Measurements from ENCODE around the gene ZC3H4. TPM values are rescaled to one million over a fixed set of nuclear protein-coding genes. Genes with fewer than 3 reads are reported as not detected.
A peak's percentile ranks its signal among the peaks of the same experiment; 100 is the strongest.

ZC3H4 gene
- 10 to 100 TPM in 4 of 6 experiments, 1 to 10 TPM in 2; 8.3 to 19.1 (median 15.1) TPM for total RNA-seq
- long read RNA-seq, partial matches to known transcripts = 0 of 1 reads
- long read RNA-seq, other reads (novel, unspliced or antisense) = 1 of 1 reads

GRCh38 chr19:47112997-47113849 is at the start of gene ZC3H4:
Gene ZC3H4, minus strand, starts transcription at chr19:47113776. Its CDS starts 1,192 bp downstream, at chr19:47112584.
- Histone ChIP-seq H3K27ac (peak within 1 kb of the TSS; percentile 100), H3K27me3 (no peaks in the 10 kb centered on the region), H3K4me1 (peaks cover 0 to 22% (median 2%) of the 10 kb centered on the region in 4 donors), H3K4me3 (peak within 1 kb of the TSS; percentile 86 to 95 (median 90)), H3K9me3 (no peaks in the 10 kb centered on the region), H3K36me3 (no peaks in the 10 kb centered on the region)
- WGBS (ENCODE audit: insufficient coverage, low coverage, low lambda C conversion rate, missing lambda C conversion rate) = under 1% methylated on average over 47 of the region's 59 CpGs
- DNase-seq = peak; percentile 99
- TF ChIP-seq CTCF (IDR thresholded peaks at IDR 0.05) (no peak), POLR2A (IDR thresholded peaks at IDR 0.05) (peak; percentile 89)
- peak; percentile 90 to 95 (median 91) for ATAC-seq
- intact Hi-C loops (cut with DNase I) = no loop called here

GRCh38 chr19:47161876-47162489 is 48.4 kb upstream of the ZC3H4 start:
- Histone ChIP-seq H3K4me3 (no peak overlapping the region), H3K36me3 (peaks cover 0 to 3% (median under 1%) of the 10 kb centered on the region in 4 donors), H3K27me3 (no peaks in the 10 kb centered on the region), H3K27ac (no peak overlapping the region), H3K9me3 (no peaks in the 10 kb centered on the region), H3K4me1 (peaks cover 0 to 6% (median 2%) of the 10 kb centered on the region in 4 donors)
- TF ChIP-seq CTCF (IDR thresholded peaks at IDR 0.05) = no peak
- TF ChIP-seq POLR2A (IDR thresholded peaks at IDR 0.05) = no peak
- intact Hi-C loops (cut with DNase I) = no loop called here
- no peak for ATAC-seq
- DNase-seq = no peak
- WGBS (ENCODE audit: insufficient coverage, low coverage, low lambda C conversion rate, missing lambda C conversion rate) = 70% methylated on average over 3 of the region's 3 CpGs

- H3K36me3 ChIP-seq = peaks cover 0 to 25% (median 4%) of the 10 kb centered on the region in 4 donors
- TF ChIP-seq CTCF (IDR thresholded peaks at IDR 0.05) (no peak), POLR2A (IDR thresholded peaks at IDR 0.05) (no peak)
- H3K9me3 ChIP-seq = no peaks in the 10 kb centered on the region
- ATAC-seq (no peak), DNase-seq (no peak)
- H3K4me3 ChIP-seq = no peak overlapping the region
- H3K27ac ChIP-seq = peak overlapping the region in 1 of 3 donors; percentile 39
- H3K27me3 ChIP-seq = no peaks in the 10 kb centered on the region
- WGBS (ENCODE audit: insufficient coverage, low coverage, low lambda C conversion rate, missing lambda C conversion rate) = 73% methylated on average over 6 of the region's 7 CpGs
- intact Hi-C loops (cut with DNase I) = no loop called here
- H3K4me1 ChIP-seq = peaks cover 0 to 6% (median 2%) of the 10 kb centered on the region in 4 donors
Observed at GRCh38 chr19:47158879-47159503, 45.4 kb upstream of the ZC3H4 start.

GRCh38 chr19:47158367-47158791 is 44.8 kb upstream of the ZC3H4 start:
- Histone ChIP-seq H3K27me3 (no peaks in the 10 kb centered on the region), H3K9me3 (no peaks in the 10 kb centered on the region), H3K4me1 (peaks cover 0 to 6% (median 2%) of the 10 kb centered on the region in 4 donors), H3K4me3 (no peak overlapping the region), H3K36me3 (peaks cover 0 to 31% (median 6%) of the 10 kb centered on the region in 4 donors), H3K27ac (peak overlapping the region; percentile 7 to 64 (median 39))
- WGBS (ENCODE audit: insufficient coverage, low coverage, low lambda C conversion rate, missing lambda C conversion rate) = 69% methylated on average over 3 of the region's 8 CpGs
- intact Hi-C loops (cut with DNase I) = no loop called here
- TF ChIP-seq POLR2A (IDR thresholded peaks at IDR 0.05) = no peak
- no peak for TF ChIP-seq CTCF (IDR thresholded peaks at IDR 0.05)
- DNase-seq (no peak), ATAC-seq (peak; percentile 34 to 57 (median 50))
